Keratinocyte (primary cell): ENCODE measurements around the gene CCDC194. TPM values are rescaled to one million over a fixed set of nuclear protein-coding genes. Genes with fewer than 3 reads are reported as not detected.

Experiments
- DNase-seq: peaks from one replicate; pipeline ENCODE4 v3.0.0-alpha.2; 2011; ENCODE audit warnings: low read depth, missing footprints, low spot score
- FAIRE-seq: peaks from 2 replicates; lab custom pipeline; 2011; peaks lifted over from hg19 to GRCh38; lab: Jason Lieb, UNC
- H2AFZ ChIP-seq: 2 replicates; pipeline ENCODE4 v1.6.0; 2012; ENCODE audit warnings: low read length, control low read depth, inconsistent platforms; ENCODE audit not compliant: control insufficient read depth
- H3K27ac ChIP-seq: 2 replicates; pipeline ENCODE4 v1.5.1; 2011; ENCODE audit warnings: low read length; ENCODE audit not compliant: control insufficient read depth, insufficient read depth
- H3K27me3 ChIP-seq: 3 replicates; pipeline ENCODE4 v1.6.0; 2011; ENCODE audit warnings: low read length; ENCODE audit not compliant: control insufficient read depth, insufficient read depth; ENCODE audit errors: extremely low read depth
- H3K36me3 ChIP-seq, 2 experiments: 2 replicates in 1 of 2; 3 replicates in 1 of 2; pipeline ENCODE4 v1.5.1; 2011; ENCODE audit warnings: low read length in 2 of 2, mild to moderate bottlenecking in 1 of 2; ENCODE audit not compliant: control insufficient read depth in 2 of 2, insufficient read depth in 2 of 2; ENCODE audit errors: extremely low read depth in 1 of 2
- H3K4me1 ChIP-seq: 3 replicates; pipeline ENCODE4 v1.5.1; 2011; ENCODE audit warnings: low read length; ENCODE audit not compliant: control insufficient read depth, insufficient read depth; ENCODE audit errors: extremely low read depth
- H3K4me2 ChIP-seq: 3 replicates; pipeline ENCODE4 v1.6.0; 2011; ENCODE audit warnings: low read depth, low read length; ENCODE audit not compliant: control insufficient read depth, insufficient read depth; ENCODE audit errors: extremely low read depth
- H3K4me3 ChIP-seq, 3 experiments: fragments of 200-600 bp in 1 of 3; sonication (generic) in 1 of 3; 2 replicates in 2 of 3; 3 replicates in 1 of 3; pipeline ENCODE4 v1.5.1; 2011 to 2016; ENCODE audit warnings: low read length in 3 of 3, mild to moderate bottlenecking in 3 of 3, control low read depth in 2 of 3, inconsistent platforms in 1 of 3, low read depth in 1 of 3, mixed read lengths in 1 of 3, mixed run types in 1 of 3, moderate library complexity in 1 of 3; ENCODE audit not compliant: control insufficient read depth in 2 of 3, insufficient read depth in 2 of 3; ENCODE audit errors: extremely low read depth in 1 of 3
- H3K79me2 ChIP-seq: 2 replicates; pipeline ENCODE4 v1.6.0; 2012; ENCODE audit warnings: low read length; ENCODE audit not compliant: control insufficient read depth, insufficient read depth
- H3K9ac ChIP-seq: 3 replicates; pipeline ENCODE4 v1.6.0; 2011; ENCODE audit warnings: low read length; ENCODE audit not compliant: control insufficient read depth, insufficient read depth; ENCODE audit errors: extremely low read depth
- H3K9me1 ChIP-seq: 3 replicates; pipeline ENCODE4 v1.6.0; 2011; ENCODE audit warnings: low read length; ENCODE audit not compliant: control insufficient read depth, insufficient read depth; ENCODE audit errors: extremely low read depth
- H3K9me3 ChIP-seq: 2 replicates; pipeline ENCODE4 v1.5.1; 2012; ENCODE audit warnings: low read depth, low read length; ENCODE audit not compliant: control insufficient read depth
- H4K20me1 ChIP-seq: 3 replicates; pipeline ENCODE4 v1.6.0; 2011; ENCODE audit warnings: low read length; ENCODE audit not compliant: control insufficient read depth, insufficient read depth; ENCODE audit errors: extremely low read depth
- EZH2 ChIP-seq: IDR thresholded peaks from one replicate; pipeline ENCODE4 v1.6.1; 2012; ENCODE audit warnings: inconsistent platforms, mild to moderate bottlenecking, low read length, moderate library complexity
- dilution Hi-C: fragments of 300-500 bp; cut with MboI; formaldehyde crosslinking; loops from one replicate; pipeline ENCODE4 v1.7.0; 2020; ENCODE audit warnings: low sequenced_read_pairs; ENCODE audit not compliant: extremely low pct_ligation_motif_present
- polyA plus RNA-seq, 5 experiments: library from polyadenylated mRNA; depleted of rRNA in 3 of 5; stranded (reverse) in 3 of 5; stranded (forward) in 1 of 5; unstranded in 1 of 5; fragments of >200 nt; gene quantifications; 1 replicate in 1 of 5; 2 replicates in 3 of 5; 3 replicates in 1 of 5; pipeline versions ENCODE4 v1.2.1 to v1.2.3, GENCODE V29; 2011 to 2012; ENCODE audit warnings: missing spikeins in 2 of 5, low read depth in 1 of 5, low replicate concordance in 1 of 5
- TF ChIP-seq, protein P1 (sequence below), 3 experiments: IDR thresholded peaks in 1 of 3; conservative IDR thresholded peaks in 1 of 3; optimal IDR thresholded peaks in 1 of 3; 2 replicates in 2 of 3; 3 replicates in 1 of 3; pipeline versions ENCODE3 to v1.5.1; 2011; ENCODE audit warnings: low read length in 3 of 3, mild to moderate bottlenecking in 3 of 3, moderate library complexity in 2 of 3, control low read depth in 1 of 3, inconsistent platforms in 1 of 3; ENCODE audit not compliant: insufficient read depth in 2 of 3; ENCODE audit errors: extremely low read depth in 1 of 3

CCDC194 gene
- polyA plus RNA-seq, 1 donor (not counting 4 experiments of a cell fraction or from before 2014, with no cell fraction given), result not detected

- Histone ChIP-seq H3K27me3 (no peaks in the 10 kb centered on the region), H2AFZ (no peak overlapping the region), H3K9ac (no peak overlapping the region), H4K20me1 (no peaks in the 10 kb centered on the region), H3K27ac (no peak overlapping the region), H3K4me2 (no peak overlapping the region), H3K9me3 (no peaks in the 10 kb centered on the region), H3K4me3 (no peak overlapping the region), H3K79me2 (no peaks in the 10 kb centered on the region), H3K9me1 (no peaks in the 10 kb centered on the region), H3K4me1 (peaks cover 6% of the 10 kb centered on the region), H3K36me3 (no peaks in the 10 kb centered on the region)
- FAIRE-seq (no peak), DNase-seq (no peak)
- TF ChIP-seq, protein P1, sequence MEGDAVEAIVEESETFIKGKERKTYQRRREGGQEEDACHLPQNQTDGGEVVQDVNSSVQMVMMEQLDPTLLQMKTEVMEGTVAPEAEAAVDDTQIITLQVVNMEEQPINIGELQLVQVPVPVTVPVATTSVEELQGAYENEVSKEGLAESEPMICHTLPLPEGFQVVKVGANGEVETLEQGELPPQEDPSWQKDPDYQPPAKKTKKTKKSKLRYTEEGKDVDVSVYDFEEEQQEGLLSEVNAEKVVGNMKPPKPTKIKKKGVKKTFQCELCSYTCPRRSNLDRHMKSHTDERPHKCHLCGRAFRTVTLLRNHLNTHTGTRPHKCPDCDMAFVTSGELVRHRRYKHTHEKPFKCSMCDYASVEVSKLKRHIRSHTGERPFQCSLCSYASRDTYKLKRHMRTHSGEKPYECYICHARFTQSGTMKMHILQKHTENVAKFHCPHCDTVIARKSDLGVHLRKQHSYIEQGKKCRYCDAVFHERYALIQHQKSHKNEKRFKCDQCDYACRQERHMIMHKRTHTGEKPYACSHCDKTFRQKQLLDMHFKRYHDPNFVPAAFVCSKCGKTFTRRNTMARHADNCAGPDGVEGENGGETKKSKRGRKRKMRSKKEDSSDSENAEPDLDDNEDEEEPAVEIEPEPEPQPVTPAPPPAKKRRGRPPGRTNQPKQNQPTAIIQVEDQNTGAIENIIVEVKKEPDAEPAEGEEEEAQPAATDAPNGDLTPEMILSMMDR (optimal IDR thresholded peaks at IDR 0.05 in 1 of 3, IDR thresholded peaks at IDR 0.05 in 1 of 3, conservative IDR thresholded peaks at IDR 0.05 in 1 of 3; ENCODE audit: extremely low read depth in 1 of 3, insufficient read depth in 2 of 3, low read length in 3 of 3), result no peak
- no peak for TF ChIP-seq EZH2
- dilution Hi-C loops, result no loop called here
Measured at GRCh38 chr19:17436874-17437267, 42.9 kb upstream of the CCDC194 start.

- no peaks in the 10 kb centered on the region for H3K27me3 ChIP-seq
- DNase-seq, result no peak
- H3K36me3 ChIP-seq, result no peaks in the 10 kb centered on the region
- H3K79me2 ChIP-seq, result no peaks in the 10 kb centered on the region
- dilution Hi-C loops, result no loop called here
- H3K4me3 ChIP-seq, result no peak overlapping the region
- H3K27ac ChIP-seq, result no peak overlapping the region
- H2AFZ ChIP-seq, result no peak overlapping the region
- no peak overlapping the region for H3K9ac ChIP-seq
- peaks cover under 1% of the 10 kb centered on the region for H3K4me1 ChIP-seq
- TF ChIP-seq, protein P1 (optimal IDR thresholded peaks at IDR 0.05 in 1 of 3, IDR thresholded peaks at IDR 0.05 in 1 of 3, conservative IDR thresholded peaks at IDR 0.05 in 1 of 3; ENCODE audit: extremely low read depth in 1 of 3, insufficient read depth in 2 of 3, low read length in 3 of 3), result no peak
- FAIRE-seq, result no peak
- no peak overlapping the region for H3K4me2 ChIP-seq
- no peaks in the 10 kb centered on the region for H3K9me3 ChIP-seq
- no peaks in the 10 kb centered on the region for H4K20me1 ChIP-seq
- no peaks in the 10 kb centered on the region for H3K9me1 ChIP-seq
Measured at GRCh38 chr19:17436094-17436873, 42.3 kb upstream of the CCDC194 start.
